Inflammatory macrophage treated with lipopolysaccharide for 1 hour (primary cell): ENCODE results near the gene DGKE.
A peak's percentile ranks its signal among the peaks of the same experiment; 100 is the strongest.

Experiments
- DNase-seq, 2 donors: peaks; one replicate each; pipeline ENCODE4 v3.0.0-alpha.2; 2020 to 2022

DGKE gene

GRCh38 chr17:56891751-56892150, 57.8 kb downstream of the DGKE start:
- DNase-seq, result peak in 1 of 2 donors; percentile 64

GRCh38 chr17:56892333-56892732, 58.4 kb downstream of the DGKE start:
- DNase-seq, result no peak

GRCh38 chr17:56893503-56893902, 59.6 kb downstream of the DGKE start:
- no peak for DNase-seq

- DNase-seq, result no peak
These were observed 61.0 kb downstream of the DGKE start for GRCh38 chr17:56894859-56895455.

GRCh38 chr17:56896217-56896967, 62.4 kb downstream of the DGKE start:
- no peak for DNase-seq

GRCh38 chr17:56896968-56897359, 63.0 kb downstream of the DGKE start:
- no peak for DNase-seq

GRCh38 chr17:56897646-56898424, 63.9 kb downstream of the DGKE start:
- DNase-seq, result no peak

GRCh38 chr17:56898874-56899273, 64.9 kb downstream of the DGKE start:
- DNase-seq, result no peak

GRCh38 chr17:56899403-56899802, 65.5 kb downstream of the DGKE start:
- DNase-seq, result no peak

GRCh38 chr17:56902348-56902747, 68.4 kb downstream of the DGKE start:
- no peak for DNase-seq

- no peak for DNase-seq
These were observed 69.6 kb downstream of the DGKE start for GRCh38 chr17:56903560-56903959.

GRCh38 chr17:56908001-56908542, 74.1 kb downstream of the DGKE start:
- DNase-seq, result peak; percentile 79 to 86

- DNase-seq, result peak; percentile 71 to 79
These were observed 76.0 kb downstream of the DGKE start for GRCh38 chr17:56909742-56910508.

- no peak for DNase-seq
These were observed 76.7 kb downstream of the DGKE start for GRCh38 chr17:56910509-56911235.

- peak in 1 of 2 donors; percentile 27 for DNase-seq
These were observed 78.4 kb downstream of the DGKE start for GRCh38 chr17:56912105-56912999.

GRCh38 chr17:56913000-56913311, 79.0 kb downstream of the DGKE start:
- DNase-seq, result no peak

- no peak for DNase-seq
These were observed 79.5 kb downstream of the DGKE start for GRCh38 chr17:56913353-56913866.

- peak; percentile 89 to 94 for DNase-seq
These were observed 80.1 kb downstream of the DGKE start, which contains the start of gene TRIM25 for GRCh38 chr17:56913867-56914580. Gene TRIM25, minus strand, starts transcription at chr17:56914049. Its CDS starts 61 bp downstream, at chr17:56913988.

GRCh38 chr17:56914581-56915273, 80.8 kb downstream of the DGKE start:
- peak in 1 of 2 donors; percentile 37 for DNase-seq
